Measurements from ENCODE around the gene LRRN4. TPM values are rescaled to one million over a fixed set of nuclear protein-coding genes. Genes with fewer than 3 reads are reported as not detected.

LRRN4 gene
- total and polyA plus RNA-seq, 2 of the 8 experiments (the other 6 are each of a cell fraction or from before 2014, with no cell fraction given): 0.21 to 0.89 TPM

DNA sequence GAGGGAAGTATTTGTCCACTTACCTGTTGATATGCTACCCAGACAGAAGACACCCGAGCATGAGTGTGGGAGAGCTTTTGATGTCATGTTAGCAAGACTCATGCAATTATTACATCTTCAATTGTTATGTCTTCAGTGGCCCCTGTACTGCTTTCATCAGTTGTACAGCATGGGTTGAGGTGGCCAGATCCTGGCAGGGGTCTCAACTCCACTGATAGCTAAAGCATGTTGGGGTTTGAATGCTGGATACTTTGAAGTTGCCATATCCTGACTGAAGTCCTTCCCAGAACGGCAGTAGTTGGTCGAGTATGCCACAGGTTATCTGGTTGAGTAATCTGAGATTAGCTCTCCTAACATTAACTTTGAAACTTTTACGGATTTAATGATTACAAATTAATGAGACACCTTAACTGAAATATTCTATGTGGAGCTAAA is 46.7 kb downstream of the LRRN4 start (continued):
- TF ChIP-seq CTBP2 (IDR thresholded peaks at IDR 0.05; ENCODE audit: borderline replicate concordance, insufficient read depth, insufficient read length, low read length): no peak
- TF ChIP-seq, protein P1, sequence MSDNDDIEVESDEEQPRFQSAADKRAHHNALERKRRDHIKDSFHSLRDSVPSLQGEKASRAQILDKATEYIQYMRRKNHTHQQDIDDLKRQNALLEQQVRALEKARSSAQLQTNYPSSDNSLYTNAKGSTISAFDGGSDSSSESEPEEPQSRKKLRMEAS (IDR thresholded peaks at IDR 0.05): no peak
- no peak for TF ChIP-seq SRF (IDR thresholded peaks at IDR 0.05; ENCODE audit: low read depth, low read length)
- no peak for TF ChIP-seq EGR1 (IDR thresholded peaks at IDR 0.05; ENCODE audit: borderline replicate concordance, low read depth, low read length)
- no peak for TF ChIP-seq SIX5 (IDR thresholded peaks at IDR 0.05; ENCODE audit: low read depth, low read length)

All from H1 (cell line).